Stimulated activated CD8-positive, alpha-beta memory T cell treated with anti-CD3 and anti-CD28 coated beads, Interleukin-4, amount 100 ng/mL, for 4 hours (primary cell): ENCODE results near the gene MICA.
"Not testable (repeated sequence)": the region's sequence is repeated elsewhere in the genome, so short reads cannot be mapped to it uniquely, and the experiment has no call there.

Experiments used
- DNase-seq, 2 donors: peaks; one replicate each; pipeline ENCODE4 v3.0.0-alpha.2; 2020; ENCODE audit warnings: low read depth in 2 of 2, low spot score in 1 of 2

Gene MICA

DNA sequence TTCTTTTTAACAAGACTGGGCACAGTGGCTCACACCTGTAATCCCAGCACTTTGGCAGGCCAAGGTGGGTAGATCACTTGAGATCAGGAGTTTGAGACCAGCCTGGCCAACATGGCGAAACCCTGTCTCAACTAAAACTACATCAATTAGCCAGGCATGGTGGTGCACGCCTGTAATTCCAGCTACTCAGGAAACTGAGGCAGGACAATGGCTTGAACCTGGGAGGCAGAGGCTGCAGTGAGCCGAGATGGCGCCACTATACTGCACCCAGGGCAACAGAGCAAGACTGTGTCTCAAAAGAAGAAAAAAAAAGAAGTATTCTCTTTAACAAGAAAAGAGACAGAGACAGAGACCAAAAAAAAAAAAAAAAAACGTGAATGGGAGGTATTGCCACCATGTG lies 56.5 kb downstream of the MICA start:
- not testable (repeated sequence) for DNase-seq

DNA sequence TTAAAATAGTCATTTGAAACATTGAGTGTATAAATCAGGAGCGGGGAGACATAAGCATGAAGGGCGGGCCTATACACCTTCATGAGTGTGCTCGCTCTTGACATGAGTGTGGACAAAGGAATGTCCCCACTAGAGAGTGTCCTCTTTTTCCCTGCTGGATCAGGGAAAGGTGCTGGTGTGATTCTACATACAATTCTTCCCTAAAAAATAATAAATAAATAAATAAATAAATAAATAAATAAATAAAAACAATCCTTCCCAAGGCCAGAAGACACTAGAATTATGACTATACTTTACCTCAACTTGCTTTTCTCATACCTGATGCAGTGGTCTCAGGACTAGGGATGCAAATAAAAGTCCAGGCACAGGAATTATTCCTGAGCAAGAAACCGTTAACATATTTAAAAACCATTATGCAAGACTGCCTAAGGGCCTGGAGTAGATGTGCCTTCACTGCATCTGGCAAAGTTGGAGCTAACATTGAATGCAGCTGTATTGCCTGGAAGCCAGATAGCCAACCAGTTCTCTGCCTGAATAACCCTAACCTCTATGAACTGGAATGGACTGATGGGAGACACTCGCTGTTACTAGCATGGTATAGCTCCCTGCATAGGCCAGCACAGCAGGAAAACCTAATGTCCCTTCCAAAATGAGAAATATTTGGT lies 57.1 kb downstream of the MICA start:
- no peak for DNase-seq

DNA sequence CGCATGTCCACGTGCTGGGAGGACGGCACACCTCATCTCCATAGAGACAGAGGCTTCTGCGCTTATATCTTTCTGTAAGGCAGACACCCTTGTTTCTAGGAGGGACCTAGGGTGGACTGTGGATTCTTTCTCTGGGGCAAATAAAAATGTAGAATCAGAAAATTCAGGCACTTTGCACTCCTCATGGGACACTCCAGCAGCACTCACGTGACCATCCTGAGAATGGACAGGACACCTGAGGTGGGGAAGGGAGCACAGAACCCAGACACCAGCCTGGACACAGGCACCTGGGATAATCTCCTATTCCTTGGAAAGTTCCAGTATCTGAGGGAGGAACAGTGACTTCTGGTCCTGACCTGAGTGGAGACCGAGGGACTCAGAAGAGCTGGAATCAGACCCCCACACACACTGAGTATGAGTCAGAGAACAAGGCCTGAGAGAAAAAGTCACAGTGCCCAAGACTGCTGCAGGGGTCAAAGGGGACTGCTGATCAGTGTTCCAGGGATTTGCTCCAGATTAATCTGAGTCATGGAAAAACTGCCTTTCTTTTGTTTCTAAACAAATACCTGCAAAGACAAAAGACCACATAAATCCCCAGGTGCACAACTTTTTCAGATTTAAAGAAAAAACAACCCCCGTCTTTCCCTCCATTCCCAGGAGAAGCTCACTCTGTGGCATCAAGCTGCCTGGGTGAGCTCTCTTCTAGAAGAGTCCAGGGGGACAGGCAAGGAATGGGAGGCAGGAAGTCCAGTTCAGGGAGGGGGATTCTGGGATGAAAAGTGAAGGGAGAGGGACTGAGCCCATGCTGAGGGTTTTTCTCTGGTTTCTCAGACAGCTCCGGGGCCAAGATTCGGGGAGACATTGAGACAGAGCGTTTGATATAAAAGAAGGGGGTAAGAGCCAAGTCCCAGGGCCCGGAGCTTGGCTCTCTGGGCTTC lies 58.9 kb downstream of the MICA start:
- DNase-seq, result no peak

GRCh38 chr6:31462964-31463870 lies 59.8 kb downstream of the MICA start:
- peak; percentile 76 to 79 for DNase-seq

DNA sequence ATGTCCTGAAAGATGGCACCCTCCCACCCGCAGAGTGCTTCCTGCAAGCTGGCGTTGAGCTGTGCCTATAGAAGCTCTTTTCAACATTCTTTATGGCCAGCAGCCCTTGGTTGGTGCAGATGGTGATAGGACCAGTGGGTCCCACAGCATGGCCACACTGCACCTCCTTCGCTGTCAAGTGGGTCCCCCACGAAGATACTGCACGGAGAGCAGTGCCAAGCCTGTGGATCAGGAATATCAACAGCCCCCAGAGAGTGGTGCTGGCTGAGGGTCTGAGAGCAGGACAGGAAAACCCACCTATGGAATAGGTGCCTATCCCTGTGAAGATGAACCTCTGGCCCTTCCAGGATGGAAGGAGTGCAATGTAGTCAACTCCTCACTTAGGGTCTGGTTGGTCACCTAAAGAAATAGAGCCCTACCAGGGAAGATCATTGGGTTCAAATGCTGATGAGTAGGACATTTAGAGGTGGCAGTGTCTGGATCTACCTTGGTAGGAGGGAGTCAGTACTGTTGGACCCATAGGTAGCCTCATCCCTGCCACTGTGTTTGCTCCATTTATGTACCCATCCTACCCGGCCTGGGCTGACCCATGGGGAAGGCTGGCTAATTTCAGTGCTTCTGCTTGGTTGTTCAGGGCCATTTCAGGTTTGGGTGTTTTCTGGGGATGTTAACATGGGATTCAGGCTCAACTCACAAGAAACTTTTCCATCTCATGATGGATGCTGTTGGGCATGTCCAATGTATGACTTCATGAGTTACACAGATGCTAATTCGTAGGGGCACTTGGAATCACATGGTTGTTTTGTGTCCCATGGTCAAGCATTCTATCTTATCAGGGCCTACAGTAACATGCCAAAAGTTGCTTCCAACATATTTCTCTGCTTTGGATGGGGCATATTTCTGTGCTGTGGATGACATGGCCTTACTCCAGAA lies 61.1 kb downstream of the MICA start:
- DNase-seq, result no peak
